Stimulated activated CD8-positive, alpha-beta memory T cell treated with anti-CD3 and anti-CD28 coated beads, Interleukin-15, amount 100 ng/mL, for 48 hours (primary cell): ENCODE data around the gene OR13J1.

Source experiments
- DNase-seq, 2 donors: peaks; one replicate each; pipeline ENCODE4 v3.0.0-alpha.2; 2020; ENCODE audit warnings: low read depth in 2 of 2

The OR13J1 gene

DNA sequence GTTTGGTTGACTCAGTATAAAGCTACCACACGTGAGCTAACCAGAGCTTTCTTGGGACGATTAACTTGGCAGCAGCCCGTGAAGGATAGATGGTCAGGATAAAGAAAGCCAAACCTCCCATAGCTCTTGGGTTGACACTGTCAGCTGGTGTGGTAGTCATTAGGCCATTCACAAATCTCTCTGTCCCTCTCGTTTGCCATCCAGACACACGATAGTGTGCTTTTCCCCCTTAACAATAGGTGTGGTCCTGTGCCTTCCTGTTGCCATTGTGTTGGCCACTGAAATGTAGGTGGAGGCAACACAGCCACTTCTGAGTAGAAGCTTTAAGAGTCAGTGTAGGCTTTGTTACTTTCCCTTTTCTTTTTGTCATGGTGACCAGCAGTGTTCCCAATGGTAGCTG, 11.7 kb downstream of the OR13J1 start:
- DNase-seq = no peak

DNA sequence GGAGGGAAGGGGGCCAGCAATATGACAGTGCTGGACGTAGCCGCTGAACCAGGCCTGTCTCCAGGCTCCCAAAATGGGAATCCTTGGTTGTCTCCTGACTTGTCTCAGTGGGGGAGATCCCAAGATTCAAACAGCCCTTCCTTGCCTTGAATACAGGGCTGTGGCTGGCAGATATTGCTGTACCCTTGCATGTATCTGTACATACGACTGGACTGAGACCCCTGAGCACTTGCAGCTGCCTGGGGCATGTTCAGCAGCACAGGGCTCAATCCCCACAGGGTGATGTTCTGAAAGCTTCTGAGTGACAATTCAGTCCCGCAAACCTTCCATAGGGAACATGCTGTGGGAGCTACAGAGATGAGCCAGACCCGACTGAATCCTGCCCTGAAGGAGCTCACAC, 13.3 kb downstream of the OR13J1 start:
- DNase-seq = no peak

DNA sequence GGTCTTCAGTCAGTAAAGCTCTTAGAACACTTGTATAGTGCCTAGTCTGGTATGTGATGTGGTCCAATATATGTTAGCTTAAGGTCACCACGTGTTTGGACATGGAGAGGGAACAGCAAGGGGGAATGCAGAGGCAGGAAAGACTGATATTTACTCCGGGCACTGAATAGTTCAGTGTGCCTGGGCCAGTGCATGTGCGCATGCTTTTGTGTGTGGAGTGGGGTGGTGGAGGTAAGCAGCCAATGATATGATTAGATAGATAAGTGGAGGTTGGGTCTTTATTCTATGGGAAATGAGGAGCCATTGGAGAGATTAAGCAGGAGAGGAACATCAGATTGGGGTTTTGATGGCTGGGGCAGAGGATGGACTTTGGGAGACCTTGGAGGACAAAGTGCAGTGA, 14.0 kb downstream of the OR13J1 start:
- no peak for DNase-seq

DNA sequence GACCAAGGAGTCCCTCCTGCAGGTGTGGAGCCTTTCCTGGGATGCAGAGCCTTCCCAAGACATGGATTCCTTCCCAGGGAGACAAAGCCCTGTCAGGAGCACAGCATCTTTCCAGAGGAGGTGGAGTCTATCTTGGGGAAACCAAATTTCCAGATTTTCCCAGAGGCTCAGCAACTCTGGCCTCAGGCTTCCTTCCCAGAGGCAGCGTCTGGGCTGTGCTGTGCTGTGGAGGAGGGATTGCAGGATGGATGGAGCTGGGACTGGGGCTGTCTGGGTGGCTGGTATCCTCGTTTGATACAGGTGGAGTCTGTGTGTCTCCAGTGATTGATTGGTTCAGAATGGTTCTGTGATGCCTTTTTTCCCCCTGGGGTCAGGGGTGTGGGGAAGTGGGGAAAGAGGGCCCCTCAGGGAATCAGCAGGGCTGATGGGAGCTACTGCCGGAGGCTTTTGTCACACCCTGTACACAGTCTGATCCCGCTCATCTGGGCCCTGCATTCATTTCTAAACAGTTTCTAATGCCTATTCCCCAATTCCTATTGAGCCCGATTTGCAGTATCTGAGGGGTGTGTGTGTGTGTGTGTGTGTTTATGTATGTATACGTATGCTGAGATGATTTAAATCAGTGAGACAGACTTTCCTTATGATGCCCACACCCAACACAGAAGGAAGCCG, 16.0 kb downstream of the OR13J1 start:
- no peak for DNase-seq

DNA sequence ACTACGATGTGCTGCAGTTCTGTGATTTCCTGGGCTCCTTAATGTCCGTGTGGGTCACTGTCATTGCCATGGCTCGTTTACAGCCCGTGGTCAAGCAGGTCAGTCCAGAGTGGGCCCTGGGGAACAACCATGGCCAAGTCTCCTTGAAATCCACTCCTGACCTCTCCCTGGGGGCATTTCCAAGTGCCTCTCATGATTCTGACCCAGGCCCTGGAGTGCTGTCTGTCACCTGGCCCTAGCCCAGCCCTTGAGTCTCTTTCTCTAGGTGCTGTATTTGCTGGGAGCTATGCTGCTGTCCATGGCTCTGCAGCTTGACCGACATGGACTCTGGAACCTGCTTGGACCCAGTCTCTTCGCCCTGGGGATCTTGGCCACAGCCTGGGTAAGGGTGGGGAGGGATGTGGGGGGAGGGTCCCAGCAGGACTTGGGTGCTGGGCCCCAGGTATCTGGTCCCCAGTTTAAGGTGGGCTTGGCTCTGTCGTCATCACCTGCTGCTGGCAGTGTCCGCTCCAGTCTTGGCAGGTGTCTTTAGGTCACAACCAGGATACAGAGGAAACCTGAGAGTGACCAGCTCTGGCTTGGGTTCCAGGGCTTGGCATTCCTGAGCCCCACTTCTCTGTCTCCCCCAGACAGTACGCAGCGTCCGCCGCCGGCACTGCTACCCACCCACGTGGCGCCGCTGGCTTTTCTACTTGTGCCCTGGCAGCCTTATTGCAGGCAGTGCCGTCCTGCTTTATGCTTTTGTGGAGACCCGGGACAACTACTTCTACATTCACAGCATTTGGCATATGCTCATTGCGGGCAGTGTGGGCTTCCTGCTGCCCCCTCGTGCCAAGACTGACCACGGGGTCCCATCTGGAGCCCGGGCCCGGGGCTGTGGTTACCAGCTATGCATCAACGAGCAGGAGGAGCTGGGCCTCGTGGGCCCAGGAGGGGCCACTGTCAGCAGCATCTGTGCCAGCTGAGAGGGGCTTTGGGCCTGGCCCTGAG, 17.0 kb downstream of the OR13J1 start:
- no peak for DNase-seq

DNA sequence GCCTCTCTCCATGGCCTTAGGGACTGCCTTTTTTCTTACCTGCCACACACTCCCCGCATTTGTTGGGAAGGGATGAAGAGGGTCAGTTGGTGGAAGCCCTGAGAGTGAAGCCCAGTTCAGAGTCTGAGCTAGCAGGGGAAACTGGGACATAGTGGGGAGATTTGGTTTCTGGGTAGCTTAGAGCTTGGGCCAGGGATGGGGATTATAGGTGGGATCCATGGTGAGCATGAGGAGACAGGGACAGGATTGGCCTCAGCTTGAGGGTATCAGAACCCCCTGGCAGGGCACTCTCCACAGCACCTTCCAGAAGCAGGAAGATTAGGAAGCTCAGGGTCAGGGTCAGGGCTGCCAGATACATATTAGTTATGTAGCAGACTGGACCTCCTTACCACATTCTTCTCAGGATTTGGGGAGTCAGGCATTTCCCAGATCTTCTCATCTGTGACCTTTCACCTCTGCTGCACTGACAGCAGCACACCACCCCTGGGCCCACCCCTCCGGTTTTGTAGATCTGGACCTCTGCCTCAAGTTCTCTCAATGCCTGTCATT, 17.9 kb downstream of the OR13J1 start:
- DNase-seq = no peak

DNA sequence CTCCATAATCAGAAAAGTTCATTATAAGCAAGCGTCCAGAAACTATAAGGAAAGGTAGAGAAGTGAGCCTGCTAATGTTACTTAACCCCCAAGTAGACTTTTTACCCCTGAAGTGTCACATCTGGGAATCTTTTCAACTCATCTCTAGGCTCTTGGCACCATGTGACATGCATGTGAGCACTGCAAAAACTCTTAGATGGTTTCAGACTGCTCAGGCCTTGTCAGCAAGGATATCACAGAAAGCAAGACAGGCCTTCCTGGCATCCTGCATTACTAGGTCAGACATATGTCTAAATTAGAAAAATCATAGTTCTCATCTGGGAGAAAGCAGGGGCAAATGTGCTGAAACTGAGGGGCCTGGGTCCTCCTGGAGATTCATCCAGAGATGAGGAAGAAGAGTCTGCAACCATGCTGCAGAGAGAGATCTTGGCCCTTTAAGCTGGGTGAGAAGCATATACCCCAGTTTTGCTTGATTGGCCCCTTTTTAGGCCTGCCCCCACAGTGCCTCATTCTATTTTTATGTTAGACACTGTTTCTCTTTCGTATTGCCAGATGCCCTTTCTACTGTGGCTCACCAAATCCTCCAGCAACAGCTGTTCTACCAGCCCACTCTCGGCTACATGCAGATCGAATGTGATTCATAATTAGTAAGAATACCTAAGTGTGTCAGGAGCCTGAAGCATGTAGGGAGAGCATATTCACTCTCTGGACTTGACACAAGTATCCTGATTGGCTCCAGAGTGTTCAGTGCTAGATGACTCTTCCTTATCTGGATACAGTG, 22.2 kb downstream of the OR13J1 start:
- DNase-seq = peak; percentile 43 to 54

DNA sequence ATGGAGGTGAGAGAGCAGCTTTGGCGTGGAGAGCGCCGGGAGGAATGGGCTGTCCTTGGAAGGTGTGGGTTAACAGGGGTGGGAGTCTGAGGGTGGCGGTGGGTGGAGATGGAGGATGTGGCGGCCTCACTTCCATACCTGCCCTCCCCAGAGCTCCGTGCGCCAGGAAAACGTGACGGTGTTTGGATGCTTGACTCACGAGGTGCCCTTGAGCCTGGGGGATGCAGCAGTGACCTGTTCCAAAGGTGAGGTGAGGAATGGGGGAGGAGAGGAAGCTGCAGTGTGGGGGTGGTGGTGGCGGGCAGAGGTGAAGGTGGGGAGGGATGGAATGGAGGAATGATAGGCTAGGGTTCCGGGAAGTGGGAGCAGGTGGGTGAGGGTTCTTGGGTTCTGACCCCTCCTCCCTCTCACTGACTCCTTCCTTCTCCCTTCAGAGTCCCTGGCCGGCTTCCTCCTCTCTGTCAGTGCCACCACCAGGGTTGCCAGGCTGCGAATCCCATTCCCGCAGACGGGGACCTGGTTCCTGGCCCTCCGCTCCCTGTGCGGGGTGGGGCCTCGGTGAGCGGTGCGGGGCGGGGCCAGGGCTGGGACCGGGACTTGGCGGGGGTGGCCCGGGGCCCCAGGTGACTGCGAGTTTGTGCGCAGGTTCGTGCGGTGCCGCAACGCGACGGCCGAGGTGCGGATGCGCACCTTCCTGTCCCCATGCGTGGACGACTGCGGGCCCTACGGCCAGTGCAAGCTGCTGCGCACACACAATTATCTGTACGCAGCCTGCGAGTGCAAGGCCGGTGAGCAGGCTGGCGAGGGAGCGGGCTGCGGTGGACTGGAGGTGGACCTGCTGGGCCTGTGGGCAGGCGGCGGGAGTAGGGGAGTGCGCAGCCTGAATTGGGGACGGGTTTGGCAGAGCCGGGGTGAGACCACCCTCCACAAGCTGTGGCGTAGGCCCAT, 24.1 kb downstream of the OR13J1 start:
- no peak for DNase-seq

DNA sequence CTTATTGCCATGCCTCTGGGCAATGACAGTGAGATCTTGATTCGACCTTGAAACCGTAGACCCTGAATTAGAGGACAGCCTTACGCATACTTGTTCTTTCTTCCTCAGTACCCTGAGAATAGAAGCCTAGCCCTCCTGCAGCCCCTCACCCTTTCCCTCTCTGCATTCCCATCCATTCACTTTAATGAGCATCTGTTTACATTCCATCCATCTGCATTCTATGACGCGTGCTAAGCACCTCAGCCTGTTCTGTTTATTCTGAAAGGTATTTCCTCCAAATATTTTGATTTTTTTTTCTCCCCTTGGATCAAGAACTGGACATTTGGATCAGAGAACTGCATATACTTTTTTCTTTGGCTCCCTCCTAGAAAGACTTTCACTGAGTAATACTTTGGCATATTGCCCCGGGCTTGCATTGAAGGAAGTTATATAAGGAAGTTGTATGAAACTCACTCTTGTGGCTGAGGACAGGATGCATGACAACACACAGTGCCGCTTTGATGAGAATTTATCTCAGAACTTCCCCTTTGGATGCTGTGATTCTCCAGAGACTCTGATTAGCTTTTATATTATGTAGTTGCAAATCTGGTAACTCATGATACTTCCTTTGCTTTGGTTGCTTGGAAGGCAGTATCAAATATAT, 25.5 kb downstream of the OR13J1 start:
- no peak for DNase-seq

DNA sequence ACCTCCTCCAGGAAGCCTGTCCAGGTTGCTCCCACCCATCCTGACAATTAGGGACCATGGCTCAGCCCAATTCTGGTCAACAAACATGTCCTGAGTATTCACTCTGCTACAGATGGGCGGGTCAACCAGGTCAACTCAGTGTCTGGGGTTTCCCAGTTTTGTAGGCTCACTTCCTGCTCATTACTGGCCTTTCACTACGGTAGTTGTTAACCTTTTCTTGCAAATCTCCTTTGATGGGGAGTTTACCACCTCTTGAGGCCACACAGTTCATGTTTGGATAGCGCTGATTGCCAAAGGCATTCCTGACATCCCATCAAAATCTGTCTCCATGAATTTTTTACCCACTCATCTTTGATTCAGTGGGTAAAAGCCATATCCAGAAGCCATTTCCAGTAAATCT, 27.4 kb downstream of the OR13J1 start:
- no peak for DNase-seq

DNA sequence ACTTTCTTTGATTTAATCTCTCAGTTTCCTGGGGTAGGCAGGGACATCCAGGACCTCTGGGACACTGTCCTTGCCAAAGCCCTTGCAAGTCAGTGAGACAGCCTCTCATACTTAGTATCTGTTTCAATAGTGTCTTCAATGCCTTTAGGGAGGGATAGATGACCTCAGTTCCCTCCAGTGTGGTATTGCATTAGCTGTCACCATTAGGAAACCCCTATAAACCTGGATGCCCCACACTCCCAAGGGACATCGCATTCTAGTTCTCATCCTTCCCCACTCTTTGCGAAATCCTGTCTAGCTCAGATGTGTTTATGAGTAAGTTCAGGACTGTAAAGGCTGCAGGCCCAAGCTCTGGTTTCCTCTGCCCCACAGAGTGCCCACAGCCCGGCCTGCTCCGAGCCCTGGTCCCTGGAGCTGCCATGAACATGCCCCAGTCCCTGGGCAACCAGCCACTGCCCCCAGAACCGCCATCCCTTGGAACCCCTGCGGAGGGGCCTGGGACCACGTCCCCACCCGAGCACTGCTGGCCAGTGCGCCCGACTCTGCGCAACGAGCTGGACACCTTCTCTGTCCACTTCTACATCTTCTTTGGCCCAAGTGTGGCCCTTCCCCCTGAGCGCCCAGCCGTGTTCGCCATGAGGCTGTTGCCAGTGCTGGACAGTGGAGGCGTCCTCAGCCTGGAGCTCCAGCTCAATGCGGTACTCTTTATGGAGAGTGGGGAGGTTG, 28.0 kb downstream of the OR13J1 start:
- DNase-seq = no peak

DNA sequence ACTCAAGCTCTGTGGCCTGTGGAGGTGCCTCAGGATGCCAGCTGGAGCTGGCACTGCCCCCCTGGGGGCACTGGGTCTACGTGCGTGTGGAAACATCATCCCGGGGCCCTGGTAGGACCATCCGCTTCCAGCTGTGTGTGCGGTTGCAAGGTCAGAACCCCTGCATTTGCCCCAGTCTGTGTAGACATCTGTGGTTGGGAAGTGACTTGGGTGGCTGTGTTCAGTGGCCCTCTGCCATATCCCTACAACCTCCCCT, 28.6 kb downstream of the OR13J1 start:
- DNase-seq = no peak

DNA sequence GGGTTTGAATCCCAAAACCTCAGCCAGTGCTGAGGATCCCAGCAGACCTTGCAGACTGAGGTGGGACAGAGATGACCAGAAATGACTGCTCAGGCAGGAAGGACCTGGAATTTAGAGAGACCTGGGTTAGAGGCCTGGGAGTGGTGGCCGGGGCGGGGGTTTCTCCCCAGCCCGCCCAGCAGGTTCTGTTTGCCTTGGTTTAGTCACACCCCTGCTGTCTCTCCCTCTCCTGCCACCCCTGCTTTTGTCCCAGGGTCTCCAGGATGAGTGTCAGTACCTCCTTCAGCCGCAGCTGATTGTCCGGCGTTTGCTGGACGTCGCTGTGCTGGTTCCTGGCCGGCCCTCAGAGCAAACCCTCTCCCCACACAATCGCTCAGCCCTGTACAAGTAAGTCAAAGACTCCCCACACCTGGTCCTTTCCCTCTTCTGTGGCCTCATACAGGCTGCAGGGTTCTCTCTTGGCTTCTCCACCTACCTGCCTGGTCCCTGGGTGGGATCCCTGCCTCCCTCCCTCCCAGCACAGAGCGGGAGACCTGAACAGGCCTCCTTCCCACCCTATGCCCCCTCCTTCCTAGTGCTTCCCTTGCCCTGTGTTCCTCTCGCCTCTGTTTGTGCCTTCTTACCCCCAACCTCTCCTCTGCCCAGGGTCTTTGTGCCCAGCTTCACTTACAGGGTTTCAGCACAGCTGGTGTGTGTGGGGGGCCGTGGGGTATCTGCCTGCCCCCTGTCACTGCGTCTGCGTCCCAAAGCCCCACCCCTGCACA, 29.1 kb downstream of the OR13J1 start:
- no peak for DNase-seq

DNA sequence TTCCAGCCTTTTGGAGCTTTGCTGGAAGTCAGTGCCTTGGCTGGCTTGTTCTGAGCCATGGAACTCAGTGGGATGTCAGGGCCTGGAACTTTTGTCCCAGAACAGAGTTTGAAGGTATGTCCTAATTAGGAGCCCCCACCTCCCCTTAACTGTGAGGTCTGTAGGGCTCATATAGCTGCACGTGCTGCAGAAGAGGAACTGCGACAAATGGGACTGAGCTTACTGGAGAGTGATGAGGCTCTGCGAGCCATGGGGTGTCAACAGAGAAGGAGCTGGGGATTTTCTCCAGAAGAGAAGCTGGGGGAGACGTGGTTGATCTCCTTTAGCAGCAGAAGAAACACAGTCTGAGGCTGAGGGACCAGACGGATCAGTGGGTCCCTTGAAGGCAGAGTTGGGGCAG, 30.3 kb downstream of the OR13J1 start:
- no peak for DNase-seq

DNA sequence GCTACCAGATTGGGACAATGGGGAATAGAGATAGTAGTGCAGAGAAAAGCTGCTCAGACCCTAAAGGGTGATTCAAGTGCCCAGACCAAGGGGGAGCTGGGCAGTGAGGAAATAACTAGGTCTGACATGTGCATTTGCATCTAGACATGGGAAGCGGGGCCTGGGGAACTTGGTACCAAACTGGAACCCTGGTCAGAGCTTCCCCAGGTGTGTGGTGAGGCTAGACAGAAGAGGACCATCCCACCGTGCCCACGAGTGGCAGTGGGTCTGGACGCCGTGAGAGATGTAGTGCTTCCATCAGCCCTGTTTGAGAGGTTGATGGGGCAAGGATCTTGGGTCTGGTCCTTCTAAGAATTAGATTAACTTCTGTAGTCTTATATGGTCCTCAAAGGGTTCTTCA, 33.6 kb downstream of the OR13J1 start:
- no peak for DNase-seq

DNA sequence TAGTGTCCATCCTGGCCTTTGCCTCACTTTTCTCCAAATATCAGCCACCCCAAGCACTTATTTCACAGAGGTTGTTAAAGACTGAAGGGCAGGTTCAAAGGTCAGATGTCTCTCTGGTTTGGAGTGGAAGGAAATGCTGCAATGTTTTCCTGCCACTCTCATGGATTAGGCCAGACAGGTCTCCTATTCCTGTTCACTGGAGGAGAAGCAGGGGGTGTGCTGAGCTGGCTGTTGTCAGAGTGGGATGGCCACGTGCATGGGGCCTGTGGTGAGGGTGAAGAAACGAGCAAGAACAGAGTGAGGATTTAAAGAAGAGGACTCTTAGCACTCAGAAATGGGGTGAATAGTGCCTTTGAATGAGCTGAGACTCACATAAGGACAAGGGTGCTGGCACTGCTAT, 34.4 kb downstream of the OR13J1 start:
- DNase-seq = no peak

DNA sequence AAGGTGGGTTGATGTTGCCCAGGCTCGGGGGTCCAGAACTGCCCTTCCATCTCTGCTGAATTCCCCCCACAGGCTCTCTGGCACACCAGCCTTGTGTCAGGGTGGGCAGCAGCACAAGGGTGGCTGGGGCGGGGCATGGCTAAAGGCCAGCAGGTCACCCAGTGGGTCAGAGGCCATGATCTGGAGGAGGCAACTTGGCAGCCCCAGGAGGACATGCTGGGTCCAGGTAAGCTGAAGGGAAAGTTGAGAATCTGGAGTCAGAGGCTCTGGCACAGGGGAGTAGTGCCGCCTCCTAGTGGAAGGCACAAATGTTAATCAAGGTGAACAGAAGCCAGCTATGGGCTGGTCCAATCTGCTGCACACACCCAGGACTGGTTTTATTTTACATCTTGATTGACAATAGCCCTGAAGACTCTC, 35.0 kb downstream of the OR13J1 start:
- DNase-seq = no peak

DNA sequence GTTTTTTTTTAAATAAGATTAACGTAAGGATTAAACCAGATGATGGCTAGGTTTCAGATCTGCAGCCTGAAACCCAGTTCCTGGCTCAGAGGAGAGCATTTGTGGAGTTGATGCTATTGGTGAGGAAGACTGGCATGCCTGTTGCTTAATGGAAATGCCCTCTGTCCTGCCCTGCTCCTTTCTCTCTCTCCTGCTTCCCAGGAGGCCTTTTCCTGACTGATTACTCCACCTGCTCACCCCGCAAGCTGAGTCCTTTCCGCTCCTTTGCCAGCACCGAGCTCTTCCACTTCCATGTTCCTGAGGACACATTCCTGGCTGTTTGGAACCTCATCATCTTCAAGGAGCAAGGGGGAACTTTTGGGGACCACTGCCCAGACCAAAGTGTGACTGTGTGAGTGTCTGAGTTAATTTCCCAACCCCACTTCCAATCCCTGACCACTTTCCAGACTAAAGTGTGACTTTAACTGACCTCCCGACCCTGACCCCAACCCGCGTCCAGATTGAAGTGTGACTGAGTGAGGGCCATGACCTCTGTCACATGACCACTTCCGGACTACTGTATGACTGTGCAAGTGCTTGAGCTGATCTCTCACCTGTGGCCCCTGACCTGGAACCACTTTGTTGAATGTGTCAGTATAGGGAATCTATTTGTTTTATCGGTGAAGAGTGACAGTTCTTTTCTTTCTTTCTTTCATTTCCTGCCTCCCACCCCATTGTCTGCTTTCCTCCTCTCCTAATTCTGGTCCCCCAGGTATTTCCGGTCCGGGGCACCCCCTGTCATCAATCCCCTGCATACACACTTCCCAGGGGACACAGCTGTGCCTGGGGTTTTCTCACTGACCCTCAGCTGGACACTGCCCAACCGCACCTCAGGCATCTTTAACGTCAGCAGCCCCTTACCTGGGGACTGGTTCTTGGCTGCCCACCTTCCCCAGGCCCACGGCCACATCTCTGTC, 35.7 kb downstream of the OR13J1 start:
- DNase-seq = no peak
